OCI-LY1 (cell line): Measurements from ENCODE around the gene LGALS9B.
"Not testable (repeated sequence)": the region's sequence is repeated elsewhere in the genome, so short reads cannot be mapped to it uniquely, and the experiment has no call there.

ENCODE experiments used
- H2AFZ ChIP-seq: fragments of 200-600 bp; sonication (generic), shearing (Covaris generic); 2 replicates; pipeline ENCODE4 v1.6.0; 2014; ENCODE audit warnings: antibody characterized with exemption, mild to moderate bottlenecking, low read length
- H3F3A ChIP-seq: fragments of 200-600 bp; sonication (generic), shearing (Covaris generic); 2 replicates; pipeline ENCODE4 v1.6.0; 2014; ENCODE audit warnings: mild to moderate bottlenecking, antibody characterized with exemption, low read length, moderate library complexity; ENCODE audit not compliant: insufficient read depth
- H3K27ac ChIP-seq: fragments of 200-600 bp; sonication (generic); 2 replicates; pipeline ENCODE4 v1.5.1; 2014; ENCODE audit warnings: low read length, mixed run types, mild to moderate bottlenecking, low read depth; ENCODE audit not compliant: poor library complexity, severe bottlenecking
- H3K27me3 ChIP-seq: fragments of 200-600 bp; sonication (generic); 2 replicates; pipeline ENCODE4 v1.6.0; 2014; ENCODE audit warnings: antibody characterized with exemption, mild to moderate bottlenecking, low read length, moderate library complexity; ENCODE audit not compliant: insufficient read depth
- H3K36me3 ChIP-seq: fragments of 200-600 bp; sonication (generic); 2 replicates; pipeline ENCODE4 v1.6.1; 2014; ENCODE audit warnings: mild to moderate bottlenecking, antibody characterized with exemption, low read length, moderate library complexity, mixed read lengths; ENCODE audit not compliant: insufficient read depth
- H3K4me1 ChIP-seq: fragments of 200-600 bp; sonication (generic); 2 replicates; pipeline ENCODE4 v1.5.1; 2014; ENCODE audit warnings: mild to moderate bottlenecking, low read length, moderate library complexity; ENCODE audit not compliant: insufficient read depth, severe bottlenecking
- H3K4me2 ChIP-seq: fragments of 200-600 bp; sonication (generic), shearing (Covaris generic); 2 replicates; pipeline ENCODE4 v1.6.1; 2014; ENCODE audit warnings: low read length
- H3K4me3 ChIP-seq: fragments of 200-600 bp; sonication (generic); 2 replicates; pipeline ENCODE4 v1.5.1; 2014; ENCODE audit warnings: low read length, low read depth, mild to moderate bottlenecking, mixed read lengths; ENCODE audit not compliant: poor library complexity, severe bottlenecking
- H3K79me2 ChIP-seq: fragments of 200-600 bp; shearing (Covaris generic); 2 replicates; pipeline ENCODE4 v1.6.1; 2016; ENCODE audit warnings: mixed run types, low read length, mixed read lengths; ENCODE audit not compliant: insufficient read depth
- H3K9ac ChIP-seq: fragments of 200-600 bp; sonication (generic), shearing (Covaris generic); 2 replicates; pipeline ENCODE4 v1.6.1; 2014; ENCODE audit warnings: mild to moderate bottlenecking, low read length, mixed read lengths
- H3K9me2 ChIP-seq: fragments of 200-600 bp; sonication (generic), shearing (Covaris generic); 2 replicates; pipeline ENCODE4 v1.6.1; 2014; ENCODE audit warnings: low read depth, mild to moderate bottlenecking, low read length, mixed read lengths
- H3K9me3 ChIP-seq: fragments of 200-600 bp; shearing (Covaris generic); 2 replicates; pipeline ENCODE4 v1.6.1; 2014; ENCODE audit warnings: low read length, mixed read lengths
- H4K20me1 ChIP-seq: fragments of 200-600 bp; sonication (generic), shearing (Covaris generic); 2 replicates; pipeline ENCODE4 v1.6.0; 2016; ENCODE audit warnings: mild to moderate bottlenecking, low read length; ENCODE audit not compliant: insufficient read depth

Gene LGALS9B

DNA sequence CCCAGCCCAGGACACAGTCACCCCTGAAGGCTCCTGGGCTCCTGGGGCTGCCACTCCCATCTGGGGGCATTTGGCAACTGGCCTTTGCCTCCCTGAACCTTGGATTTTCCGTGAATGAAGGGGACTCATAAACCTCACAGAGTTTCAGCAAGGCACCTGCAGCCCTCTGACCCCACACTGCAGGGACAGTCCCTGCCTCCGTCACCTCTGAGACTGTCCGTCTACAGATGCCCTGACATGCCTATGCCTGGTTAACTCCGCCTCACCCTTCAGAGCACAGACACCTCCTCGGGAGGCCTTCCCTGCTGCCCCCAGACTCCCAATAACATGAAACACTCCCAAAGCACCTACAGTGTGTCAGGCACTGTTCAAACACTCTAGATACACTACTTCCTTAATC is 786 bp downstream of the LGALS9B start:
- H2AFZ ChIP-seq, H3K27me3 ChIP-seq, H3K9me2 ChIP-seq, H3K4me2 ChIP-seq, H3K36me3 ChIP-seq, H3K4me1 ChIP-seq, H3K9ac ChIP-seq, H3K4me3 ChIP-seq, H3K9me3 ChIP-seq, H4K20me1 ChIP-seq, H3K79me2 ChIP-seq, H3F3A ChIP-seq, H3K27ac ChIP-seq: not testable (repeated sequence)

DNA sequence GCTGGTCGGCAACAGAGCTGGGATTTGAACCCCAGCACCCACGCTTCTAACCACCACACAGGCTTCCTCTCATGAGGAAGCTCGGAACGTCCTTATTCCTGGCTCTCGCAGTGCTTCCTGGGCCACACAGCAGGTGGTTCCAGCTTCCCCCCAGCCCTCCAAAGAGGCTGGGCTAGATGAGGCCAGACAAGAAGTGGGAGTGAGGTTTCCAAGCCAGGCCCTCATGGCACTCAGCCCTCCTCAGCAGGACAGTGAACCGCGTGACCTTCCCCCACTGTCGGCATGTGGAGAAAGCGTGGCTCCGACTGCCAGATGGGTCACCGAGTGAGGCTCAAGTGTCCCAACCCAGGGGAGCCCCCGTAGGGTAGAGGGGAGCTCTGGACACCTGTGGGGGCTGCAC is 1.8 kb downstream of the LGALS9B start:
- not testable (repeated sequence) for H3K9me2 ChIP-seq, H3K9me3 ChIP-seq, H4K20me1 ChIP-seq, H3K4me3 ChIP-seq, H3K36me3 ChIP-seq, H3K79me2 ChIP-seq, H3K4me1 ChIP-seq, H3F3A ChIP-seq, H3K9ac ChIP-seq, H3K27me3 ChIP-seq, H3K27ac ChIP-seq, H3K4me2 ChIP-seq, H2AFZ ChIP-seq

DNA sequence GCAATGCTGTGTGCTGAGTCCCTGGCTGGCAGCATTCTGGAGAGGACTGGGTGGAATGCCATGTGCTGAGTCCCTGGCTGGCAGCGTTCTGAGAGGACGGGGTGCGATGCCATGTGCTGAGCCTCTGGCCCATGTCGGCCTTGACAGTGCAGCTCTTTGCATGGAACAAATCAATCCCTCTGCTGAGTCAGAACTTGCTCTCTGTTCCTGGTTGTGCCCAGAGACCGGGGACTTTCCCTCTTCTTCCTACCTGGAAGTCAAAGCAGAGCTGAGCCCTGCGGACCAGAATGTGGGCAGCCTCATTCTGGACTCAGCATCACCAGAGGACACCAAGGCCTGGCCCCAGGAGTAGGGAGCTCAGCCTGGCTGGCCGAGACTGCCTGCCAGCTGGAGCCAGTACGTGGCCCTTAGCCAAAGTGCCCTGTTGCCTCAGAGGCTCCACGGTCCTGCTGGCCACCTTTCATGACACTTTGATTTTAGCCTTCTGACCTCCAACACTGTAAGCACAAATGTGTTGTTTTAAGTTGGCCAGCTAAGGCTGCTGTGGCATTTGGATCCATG is 2.4 kb downstream of the LGALS9B start:
- not testable (repeated sequence) for H4K20me1 ChIP-seq, H3K27ac ChIP-seq, H3F3A ChIP-seq, H3K36me3 ChIP-seq, H3K27me3 ChIP-seq, H3K4me2 ChIP-seq, H2AFZ ChIP-seq, H3K9ac ChIP-seq, H3K79me2 ChIP-seq, H3K4me3 ChIP-seq, H3K9me3 ChIP-seq, H3K9me2 ChIP-seq, H3K4me1 ChIP-seq

DNA sequence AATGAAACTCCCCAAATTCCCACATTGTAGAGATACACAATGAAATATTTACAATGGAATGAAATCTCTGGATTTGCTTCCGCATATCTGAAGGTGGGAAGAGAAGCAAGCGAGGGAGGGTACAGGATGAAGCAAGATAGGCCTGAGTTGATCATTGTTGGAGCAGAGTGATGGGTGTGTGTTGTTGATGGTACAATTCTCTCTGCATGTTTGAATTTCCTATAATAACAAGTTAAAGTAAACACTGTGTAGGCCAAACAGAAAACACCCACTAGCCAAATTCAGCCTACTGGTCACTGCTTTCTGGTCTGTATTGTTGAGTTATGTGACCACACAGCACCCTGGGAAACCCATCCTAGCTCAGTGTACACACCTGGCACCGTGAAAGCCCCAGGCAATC is 5.2 kb downstream of the LGALS9B start:
- H3K27ac ChIP-seq, H2AFZ ChIP-seq, H3K79me2 ChIP-seq, H3K4me3 ChIP-seq, H3K9me3 ChIP-seq, H3K27me3 ChIP-seq, H3F3A ChIP-seq, H4K20me1 ChIP-seq, H3K36me3 ChIP-seq, H3K4me2 ChIP-seq, H3K9me2 ChIP-seq, H3K9ac ChIP-seq, H3K4me1 ChIP-seq: not testable (repeated sequence)

DNA sequence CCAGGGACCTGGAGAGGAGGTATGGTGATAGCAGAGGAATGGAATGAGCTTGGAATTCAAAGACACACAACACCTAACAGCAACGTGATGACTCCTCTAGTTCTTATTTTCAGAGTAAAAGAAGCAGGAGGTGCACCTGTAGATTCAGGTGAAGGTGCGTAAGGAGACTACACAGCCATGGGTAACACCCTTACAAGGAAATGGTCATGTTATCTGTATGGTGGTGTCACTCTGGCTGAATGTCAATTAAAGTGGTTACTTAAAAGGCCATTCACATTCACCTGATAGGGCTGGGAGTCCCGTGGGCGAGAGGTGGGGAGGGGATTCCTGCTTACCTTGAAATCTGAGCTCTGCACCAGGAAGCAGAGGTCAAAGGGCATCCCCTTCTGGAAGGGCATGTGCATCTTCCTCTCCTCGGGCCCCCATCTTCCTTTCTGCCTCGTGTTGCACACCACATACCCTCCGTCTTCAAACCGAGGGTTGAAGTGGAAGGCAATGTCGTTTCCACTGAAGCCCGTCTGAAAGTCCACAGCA is 9.4 kb downstream of the LGALS9B start:
- H3K4me3 ChIP-seq, H3K4me1 ChIP-seq, H3K27ac ChIP-seq: not testable (repeated sequence)

DNA sequence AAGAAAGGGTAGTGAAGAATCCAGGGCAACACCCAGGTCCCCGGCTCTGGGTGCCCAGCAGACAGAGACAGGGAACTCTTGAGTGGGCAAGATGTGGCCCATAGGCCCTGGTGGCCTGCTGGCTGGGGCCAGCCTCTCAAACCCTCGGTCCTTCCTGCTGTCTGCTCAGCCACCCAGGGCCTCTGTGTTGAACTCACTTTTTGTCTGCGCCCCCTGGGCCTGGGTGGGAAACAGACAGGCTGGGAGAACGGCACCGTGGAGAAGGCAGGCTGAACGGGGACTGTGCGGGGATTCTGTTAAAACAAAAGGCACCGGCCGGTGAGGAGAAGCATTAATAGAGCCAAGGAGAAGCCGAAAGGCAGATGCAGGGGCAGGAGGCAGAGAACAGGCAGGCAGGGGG is 12.2 kb downstream of the LGALS9B start:
- H3K4me3 ChIP-seq, H3K4me1 ChIP-seq, H3K9me2 ChIP-seq, H4K20me1 ChIP-seq, H2AFZ ChIP-seq, H3K27ac ChIP-seq, H3K9ac ChIP-seq, H3K9me3 ChIP-seq, H3F3A ChIP-seq, H3K79me2 ChIP-seq, H3K36me3 ChIP-seq, H3K27me3 ChIP-seq, H3K4me2 ChIP-seq: not testable (repeated sequence)

More for the DNA sequence above, 9.4 kb downstream of the LGALS9B start:
- H3K9me3 ChIP-seq, H3K9me2 ChIP-seq, H3K9ac ChIP-seq, H3K4me2 ChIP-seq, H3K36me3 ChIP-seq, H3F3A ChIP-seq, H3K27me3 ChIP-seq, H3K79me2 ChIP-seq, H4K20me1 ChIP-seq, H2AFZ ChIP-seq: not testable (repeated sequence)

DNA sequence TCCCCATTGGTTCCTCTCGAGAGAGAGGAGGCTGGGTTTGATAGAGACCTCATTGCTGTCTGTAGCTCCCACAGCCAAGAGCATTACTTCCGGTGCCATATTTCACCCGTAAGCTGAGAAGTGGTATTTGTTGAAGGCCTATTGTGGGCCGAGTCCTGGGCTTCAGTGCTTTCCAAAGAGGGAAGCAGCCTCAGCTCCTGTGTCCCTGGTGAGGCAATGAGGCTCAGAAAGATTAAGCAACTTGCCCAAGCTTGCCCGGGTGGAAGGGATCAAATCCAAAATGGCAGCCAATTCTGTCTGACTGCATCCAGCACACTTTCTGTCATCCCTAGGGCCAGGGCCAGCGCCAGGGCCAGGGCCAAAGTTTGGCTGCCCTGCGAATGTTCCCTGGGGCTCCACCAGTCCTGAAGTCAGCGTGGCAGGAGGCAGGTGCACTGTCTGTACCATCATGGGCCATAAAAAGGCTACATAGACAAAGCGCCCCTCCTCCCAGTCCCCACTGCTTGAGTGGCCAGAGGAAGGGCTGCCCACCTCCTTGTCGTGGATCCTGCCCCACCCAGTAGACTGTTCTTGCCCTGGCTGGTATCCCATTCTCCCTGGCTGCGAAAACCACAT is 13.4 kb downstream of the LGALS9B start:
- H3K9me3 ChIP-seq, H3K27me3 ChIP-seq, H3K4me2 ChIP-seq, H3K9me2 ChIP-seq, H3K9ac ChIP-seq, H2AFZ ChIP-seq, H3F3A ChIP-seq, H3K4me1 ChIP-seq, H3K4me3 ChIP-seq, H3K79me2 ChIP-seq, H4K20me1 ChIP-seq, H3K36me3 ChIP-seq, H3K27ac ChIP-seq: not testable (repeated sequence)

DNA sequence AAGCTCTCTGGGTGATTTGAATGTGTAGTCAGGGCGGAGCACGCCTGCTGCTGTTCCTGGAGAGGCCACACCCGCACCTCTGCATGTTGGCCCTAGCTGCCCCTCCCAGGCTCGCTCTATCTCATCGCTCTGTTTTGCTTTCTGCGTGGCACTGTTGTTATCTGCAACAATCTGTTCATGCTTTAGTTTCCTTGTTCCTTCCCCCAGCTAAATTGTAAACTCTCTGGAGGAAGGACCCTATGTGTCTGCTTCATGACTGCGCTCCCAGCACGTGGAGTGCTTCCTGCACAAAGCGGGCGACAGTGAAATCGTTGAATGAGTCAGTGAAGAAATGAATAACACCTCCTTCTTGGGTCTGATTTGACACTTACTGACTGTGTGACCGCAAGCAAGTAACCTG is 16.5 kb downstream of the LGALS9B start:
- H3K27me3 ChIP-seq, H3K79me2 ChIP-seq, H3F3A ChIP-seq, H2AFZ ChIP-seq, H3K4me2 ChIP-seq, H3K36me3 ChIP-seq, H3K9me3 ChIP-seq, H3K9ac ChIP-seq, H3K4me1 ChIP-seq, H4K20me1 ChIP-seq, H3K9me2 ChIP-seq, H3K4me3 ChIP-seq, H3K27ac ChIP-seq: not testable (repeated sequence)
